ENCODE data around the gene DNAJB14. TPM values are rescaled to one million over a fixed set of nuclear protein-coding genes. Genes with fewer than 3 reads are reported as not detected.

The DNAJB14 gene
- total and polyA plus RNA-seq, 2 of the 4 experiments (the other 2 are of a cell fraction): 12.9 to 15.6 TPM

DNA sequence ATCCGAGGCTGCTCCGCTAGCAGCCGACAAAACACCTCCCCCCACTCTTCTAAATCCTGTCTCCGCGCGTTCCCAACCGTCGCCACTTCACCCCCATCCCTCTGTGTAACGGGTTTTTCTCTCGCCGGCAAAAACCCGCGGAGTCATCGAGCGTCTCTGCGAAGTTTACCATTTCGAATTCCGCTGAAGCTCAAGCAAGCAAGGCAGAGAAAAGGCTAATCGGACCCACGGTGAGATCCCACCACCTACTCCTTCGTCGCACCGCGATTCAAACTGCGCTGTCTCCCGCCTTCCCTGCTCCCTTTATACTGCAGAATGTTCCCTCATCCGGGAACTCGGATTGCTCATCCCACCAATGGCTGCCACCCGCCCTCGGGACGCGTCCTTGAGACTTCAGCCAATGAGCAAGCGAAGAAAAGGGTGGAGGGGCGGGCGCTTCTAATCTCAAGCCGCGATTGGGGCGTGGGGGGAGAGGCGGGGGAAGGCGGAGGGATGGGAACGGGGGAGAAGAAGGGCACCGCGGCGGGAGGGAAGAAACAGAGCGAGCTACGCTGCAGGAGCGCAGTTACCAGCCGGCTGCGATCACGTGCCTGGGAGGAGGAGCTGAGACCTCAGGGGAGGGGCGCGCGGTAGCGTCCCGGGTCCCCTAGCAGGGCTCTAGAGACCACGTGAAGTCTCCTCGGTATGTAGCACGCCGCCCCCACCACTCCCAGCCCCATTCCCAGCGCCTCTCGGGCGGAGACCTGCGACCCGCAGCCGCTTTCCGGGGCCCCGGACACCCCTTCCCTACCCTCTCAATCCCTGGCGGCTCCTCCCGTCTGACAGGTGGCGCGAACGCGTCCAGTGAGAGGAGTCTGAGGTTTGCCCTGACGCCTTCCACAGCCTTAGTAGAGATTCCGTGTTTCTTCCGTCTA lies 3.8 kb upstream of the DNAJB14 start, which contains the start of gene H2AZ1 (continued):
- TF ChIP-seq, protein P1, sequence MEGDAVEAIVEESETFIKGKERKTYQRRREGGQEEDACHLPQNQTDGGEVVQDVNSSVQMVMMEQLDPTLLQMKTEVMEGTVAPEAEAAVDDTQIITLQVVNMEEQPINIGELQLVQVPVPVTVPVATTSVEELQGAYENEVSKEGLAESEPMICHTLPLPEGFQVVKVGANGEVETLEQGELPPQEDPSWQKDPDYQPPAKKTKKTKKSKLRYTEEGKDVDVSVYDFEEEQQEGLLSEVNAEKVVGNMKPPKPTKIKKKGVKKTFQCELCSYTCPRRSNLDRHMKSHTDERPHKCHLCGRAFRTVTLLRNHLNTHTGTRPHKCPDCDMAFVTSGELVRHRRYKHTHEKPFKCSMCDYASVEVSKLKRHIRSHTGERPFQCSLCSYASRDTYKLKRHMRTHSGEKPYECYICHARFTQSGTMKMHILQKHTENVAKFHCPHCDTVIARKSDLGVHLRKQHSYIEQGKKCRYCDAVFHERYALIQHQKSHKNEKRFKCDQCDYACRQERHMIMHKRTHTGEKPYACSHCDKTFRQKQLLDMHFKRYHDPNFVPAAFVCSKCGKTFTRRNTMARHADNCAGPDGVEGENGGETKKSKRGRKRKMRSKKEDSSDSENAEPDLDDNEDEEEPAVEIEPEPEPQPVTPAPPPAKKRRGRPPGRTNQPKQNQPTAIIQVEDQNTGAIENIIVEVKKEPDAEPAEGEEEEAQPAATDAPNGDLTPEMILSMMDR (conservative IDR thresholded peaks at IDR 0.05; ENCODE audit: low read depth, low read length): no peak
- TF ChIP-seq MAFK (IDR thresholded peaks at IDR 0.05; ENCODE audit: low read depth, low read length): no peak
